Natural killer cell (primary cell): ENCODE results near the gene CDC42SE2. TPM values are rescaled to one million over a fixed set of nuclear protein-coding genes. Genes with fewer than 3 reads are reported as not detected.

Experiments
- ATAC-seq, 3 donors: fragments of 150-1000 bp in 2 of 3; fragments of 200-7000 bp in 1 of 3; cut with Tn5 transposase; 1 replicate in 1 of 3; 2 replicates in 2 of 3; pipeline ENCODE4 v1.10.0; 2021; ENCODE audit warnings: mild to moderate bottlenecking in 2 of 3, moderate library complexity in 2 of 3
- DNase-seq, 2 donors: peaks; one replicate each; pipeline versions ENCODE4 v3.0.0 to v3.0.0-alpha.2; 2013 to 2021; ENCODE audit warnings: mixed read lengths in 1 of 2
- H3K27ac ChIP-seq: one replicate; pipeline ENCODE4 v1.5.1; 2013; ENCODE audit warnings: mild to moderate bottlenecking, low read length
- H3K27me3 ChIP-seq: one replicate; pipeline ENCODE4 v1.6.1; 2013; ENCODE audit warnings: low read length; ENCODE audit not compliant: control insufficient read depth, insufficient read depth
- H3K36me3 ChIP-seq: one replicate; pipeline ENCODE4 v1.6.1; 2013; ENCODE audit warnings: low read length; ENCODE audit not compliant: control insufficient read depth, insufficient read depth
- H3K4me1 ChIP-seq: one replicate; pipeline ENCODE4 v1.6.1; 2013; ENCODE audit warnings: low read length; ENCODE audit not compliant: control insufficient read depth, insufficient read depth
- H3K4me3 ChIP-seq: one replicate; pipeline ENCODE4 v1.5.1; 2013; ENCODE audit warnings: low read length
- H3K9me3 ChIP-seq: one replicate; pipeline ENCODE4 v1.6.1; 2013; ENCODE audit warnings: low read length; ENCODE audit not compliant: control insufficient read depth, insufficient read depth
- H3K27ac Mint-ChIP-seq, 2 donors: one replicate each; pipeline ENCODE4 v1.8.0; 2022; ENCODE audit warnings: mild to moderate bottlenecking in 2 of 2, mixed read lengths in 2 of 2, moderate library complexity in 1 of 2
- H3K27me3 Mint-ChIP-seq, 2 donors: one replicate each; pipeline ENCODE4 v1.8.0; 2022; ENCODE audit warnings: low read depth in 2 of 2, mixed read lengths in 2 of 2
- H3K36me3 Mint-ChIP-seq: one replicate; pipeline ENCODE4 v1.8.0; 2022; ENCODE audit warnings: mixed read lengths
- H3K4me1 Mint-ChIP-seq, 2 donors: one replicate each; pipeline ENCODE4 v1.8.0; 2022; ENCODE audit warnings: mixed read lengths in 2 of 2
- H3K4me3 Mint-ChIP-seq: one replicate; pipeline ENCODE4 v1.8.0; 2022; ENCODE audit warnings: mild to moderate bottlenecking, moderate library complexity, mixed read lengths
- H3K9me3 Mint-ChIP-seq, 2 donors: one replicate each; pipeline ENCODE4 v1.8.0; 2022; ENCODE audit warnings: mixed read lengths in 2 of 2
- WGBS: methylation state at CpG from one replicate; pipeline ENCODE4 v1.1.7; 2013; ENCODE audit warnings: missing lambda C conversion rate; ENCODE audit not compliant: insufficient coverage; 5-methylcytosine and 5-hydroxymethylcytosine counted together
- intact Hi-C: fragments of 100-400 bp; cut with micrococcal nuclease; formaldehyde crosslinking; loops from one replicate; pipeline ENCODE4 v1.14.2; 2022
- total RNA-seq, 4 donors: library from RNA; stranded (reverse); fragments of 120-200 nt in 1 of 4; gene quantifications; one replicate each; pipeline versions ENCODE4 v1.2.3 to v1.2.4, GENCODE V29; 2013 to 2022
- TF ChIP-seq, protein P1 (sequence below): fragments of 200-600 bp; IDR thresholded peaks from one replicate; pipeline ENCODE4 v1.8.0; 2022; ENCODE audit warnings: antibody characterized with exemption

CDC42SE2 gene
- total RNA-seq, 3 donors from 2014 or later (not counting 1 experiment from before 2014, with no cell fraction given) = 140 to 183 (median 166) TPM

DNA sequence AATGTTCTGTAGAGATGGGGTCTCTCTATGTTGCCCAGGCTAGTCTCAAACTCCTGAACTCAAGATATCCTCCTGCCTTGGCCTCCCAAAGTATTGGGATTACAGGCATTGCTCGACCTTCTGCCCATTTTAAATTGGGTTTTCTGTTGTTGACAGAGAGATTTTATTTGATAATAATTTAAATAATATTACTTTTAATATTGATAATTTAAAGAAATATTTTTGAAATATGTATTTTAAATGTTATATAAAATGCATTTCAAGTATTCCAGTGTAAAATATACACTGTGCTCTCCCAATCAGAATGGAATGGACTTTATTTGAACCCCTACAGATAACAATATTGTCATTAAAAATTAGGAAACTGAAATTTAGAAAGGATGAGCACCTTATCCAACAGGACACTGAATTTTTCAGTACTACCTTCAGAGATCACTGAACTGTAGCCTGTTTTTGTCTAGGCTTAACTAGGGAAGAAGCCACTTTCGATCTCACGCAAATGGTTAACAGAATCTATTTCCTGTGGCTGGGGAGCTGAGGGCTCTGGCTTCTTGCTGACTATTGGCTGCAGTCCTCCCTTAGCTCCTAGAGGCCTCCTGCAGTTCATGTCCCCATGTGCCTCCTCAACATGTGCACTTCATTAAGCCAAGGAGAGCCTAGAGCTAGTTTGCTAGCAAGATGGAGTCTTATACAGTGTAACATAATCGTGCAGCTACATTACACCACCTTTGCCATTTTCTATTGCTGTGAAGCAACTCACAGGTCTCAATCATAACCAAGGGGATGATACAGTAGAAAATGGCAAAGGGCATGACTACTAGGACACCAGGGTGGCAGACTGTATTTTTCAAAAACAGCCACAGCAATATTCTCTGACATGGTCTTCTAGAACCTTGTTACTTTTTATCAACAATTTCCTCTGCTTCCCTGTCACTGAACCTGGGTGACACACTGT, 150.0 kb downstream of the CDC42SE2 start:
- Mint-ChIP-seq H3K27me3 (no peaks in the 10 kb centered on the region), H3K9me3 (no peaks in the 10 kb centered on the region), H3K4me1 (peaks cover 20 to 22% of the 10 kb centered on the region in 2 donors), H3K27ac (peak overlapping the region; percentile 76 to 84), H3K4me3 (peak overlapping the region; percentile 21), H3K36me3 (no peaks in the 10 kb centered on the region)
- peaks cover 3% of the 10 kb centered on the region for H3K4me1 ChIP-seq
- TF ChIP-seq, protein P1, sequence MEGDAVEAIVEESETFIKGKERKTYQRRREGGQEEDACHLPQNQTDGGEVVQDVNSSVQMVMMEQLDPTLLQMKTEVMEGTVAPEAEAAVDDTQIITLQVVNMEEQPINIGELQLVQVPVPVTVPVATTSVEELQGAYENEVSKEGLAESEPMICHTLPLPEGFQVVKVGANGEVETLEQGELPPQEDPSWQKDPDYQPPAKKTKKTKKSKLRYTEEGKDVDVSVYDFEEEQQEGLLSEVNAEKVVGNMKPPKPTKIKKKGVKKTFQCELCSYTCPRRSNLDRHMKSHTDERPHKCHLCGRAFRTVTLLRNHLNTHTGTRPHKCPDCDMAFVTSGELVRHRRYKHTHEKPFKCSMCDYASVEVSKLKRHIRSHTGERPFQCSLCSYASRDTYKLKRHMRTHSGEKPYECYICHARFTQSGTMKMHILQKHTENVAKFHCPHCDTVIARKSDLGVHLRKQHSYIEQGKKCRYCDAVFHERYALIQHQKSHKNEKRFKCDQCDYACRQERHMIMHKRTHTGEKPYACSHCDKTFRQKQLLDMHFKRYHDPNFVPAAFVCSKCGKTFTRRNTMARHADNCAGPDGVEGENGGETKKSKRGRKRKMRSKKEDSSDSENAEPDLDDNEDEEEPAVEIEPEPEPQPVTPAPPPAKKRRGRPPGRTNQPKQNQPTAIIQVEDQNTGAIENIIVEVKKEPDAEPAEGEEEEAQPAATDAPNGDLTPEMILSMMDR = no peak
- 59% methylated on average over 3 of the region's 4 CpGs for WGBS
- H3K9me3 ChIP-seq = no peaks in the 10 kb centered on the region
- ATAC-seq = peak; percentile 31 to 52 (median 44)
- DNase-seq = peak in 1 of 2 donors; percentile 60
- H3K27ac ChIP-seq = peak overlapping the region; percentile 2
- H3K36me3 ChIP-seq = peaks cover 2% of the 10 kb centered on the region
- H3K4me3 ChIP-seq = no peak overlapping the region
- intact Hi-C loops = no loop called here
- H3K27me3 ChIP-seq = no peaks in the 10 kb centered on the region

DNA sequence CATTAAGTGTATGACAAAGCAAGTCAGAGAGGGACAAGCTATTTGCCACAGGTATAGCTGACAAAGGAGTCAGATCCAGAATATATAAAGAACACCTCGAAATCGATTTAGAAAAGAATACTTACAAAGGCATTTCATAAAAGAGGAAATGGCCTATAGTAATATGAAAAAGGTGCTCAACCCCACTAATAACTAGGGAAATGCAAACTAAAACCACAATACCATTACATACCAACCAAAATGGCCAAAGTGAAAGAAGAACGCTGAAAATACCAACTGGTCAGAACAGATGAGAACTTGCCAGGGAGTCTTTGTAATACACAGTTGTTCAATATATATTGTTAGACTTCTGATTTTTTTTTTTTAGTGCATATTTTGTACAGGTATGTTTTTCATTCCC, 152.9 kb downstream of the CDC42SE2 start:
- no peaks in the 10 kb centered on the region for H3K9me3 ChIP-seq
- no peaks in the 10 kb centered on the region for H3K27me3 ChIP-seq
- peak in 1 of 3 donors; percentile 12 for ATAC-seq
- Mint-ChIP-seq H3K4me3 (no peak overlapping the region), H3K27ac (peak overlapping the region; percentile 58 to 71), H3K4me1 (peaks cover 20 to 22% of the 10 kb centered on the region in 2 donors), H3K9me3 (no peaks in the 10 kb centered on the region), H3K36me3 (no peaks in the 10 kb centered on the region), H3K27me3 (no peaks in the 10 kb centered on the region)
- TF ChIP-seq, protein P1 = no peak
- intact Hi-C loops = loop anchor here (1.0 kb wide), 2 partner anchors 252 to 545 kb away; no protein-coding TSS in a partner anchor
- H3K4me1 ChIP-seq = peaks cover 3% of the 10 kb centered on the region
- WGBS = 0% methylated on average over 1 of the region's 3 CpGs
- peak in 1 of 2 donors; percentile 27 for DNase-seq
- no peak overlapping the region for H3K27ac ChIP-seq
- no peaks in the 10 kb centered on the region for H3K36me3 ChIP-seq
- no peak overlapping the region for H3K4me3 ChIP-seq

DNA sequence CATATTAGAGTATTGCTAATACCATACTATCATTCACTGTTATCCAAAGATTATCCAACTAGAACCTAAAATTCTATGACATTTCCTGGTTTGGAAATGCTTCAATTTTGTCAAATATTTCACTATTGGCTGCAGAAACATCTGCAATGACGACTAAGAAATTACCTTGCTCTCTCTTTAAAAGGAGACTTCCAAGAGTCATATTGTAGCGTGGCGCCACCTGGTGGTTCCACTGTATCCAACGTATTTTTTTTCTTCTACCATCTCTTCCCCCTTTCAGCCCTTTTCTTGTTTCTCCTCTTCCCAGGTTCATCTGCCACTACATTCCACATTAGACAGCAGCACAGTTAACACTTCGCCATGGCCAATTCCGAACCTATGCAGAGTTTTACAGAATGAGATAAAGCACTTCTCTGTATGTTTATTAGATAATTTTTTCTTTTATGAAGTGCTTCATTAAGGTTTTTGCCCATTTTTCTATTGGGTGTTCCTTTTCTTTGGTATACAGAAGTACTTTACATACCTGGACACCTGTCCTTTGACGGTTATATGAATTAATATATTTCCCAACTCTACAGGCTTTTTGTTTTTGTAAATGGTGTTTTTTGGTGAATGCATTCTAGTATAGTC, 153.5 kb downstream of the CDC42SE2 start:
- Histone ChIP-seq H3K9me3 (no peaks in the 10 kb centered on the region), H3K4me3 (no peak overlapping the region), H3K27ac (no peak overlapping the region), H3K4me1 (peaks cover 3% of the 10 kb centered on the region), H3K27me3 (no peaks in the 10 kb centered on the region), H3K36me3 (peaks cover 4% of the 10 kb centered on the region)
- TF ChIP-seq, protein P1 = peak; percentile 96
- intact Hi-C loops = loop anchor here (1.0 kb wide), 2 partner anchors 253 to 546 kb away; no protein-coding TSS in a partner anchor
- WGBS = 7% methylated on average over 5 of the region's 7 CpGs
- ATAC-seq (peak; percentile 74 to 79 (median 76)), DNase-seq (peak; percentile 70 to 92)
- Mint-ChIP-seq H3K9me3 (no peaks in the 10 kb centered on the region), H3K27ac (peak overlapping the region; percentile 58 to 71), H3K4me3 (no peak overlapping the region), H3K27me3 (no peaks in the 10 kb centered on the region), H3K4me1 (peaks cover 20 to 22% of the 10 kb centered on the region in 2 donors), H3K36me3 (no peaks in the 10 kb centered on the region)
